ENCODE data around the gene PPP1R1B. TPM values are rescaled to one million over a fixed set of nuclear protein-coding genes. Genes with fewer than 3 reads are reported as not detected.

Gene PPP1R1B
- total and polyA plus RNA-seq, 2 donors (not counting 1 experiment from before 2014, with no cell fraction given): not detected

GRCh38 chr17:39591958-39592954 lies 34.5 kb upstream of the PPP1R1B start:
- ChIA-PET POLR2A (no interaction called here), CTCF (interaction anchor here (1.1 kb wide), 1 partner anchor 32 kb away, joined by 3 read pairs; no protein-coding TSS in a partner anchor)
- intact Hi-C loops (cut with micrococcal nuclease): no loop called here
- H3K4me3 ChIP-seq (ENCODE audit: control extremely low read depth in 1 of 5, extremely low read depth in 1 of 5, insufficient read depth in 1 of 5, low read depth in 2 of 5, low read length in 4 of 5): no peak overlapping the region
- no peak overlapping the region for H2AFZ ChIP-seq (ENCODE audit: insufficient read depth, low read depth, low read length, poor library complexity, severe bottlenecking)
- 13% methylated on average over 20 of the region's 22 CpGs for WGBS (ENCODE audit: insufficient coverage)
- peaks cover 0 to 51% (median 28%) of the 10 kb centered on the region in 4 experiments for H3K27me3 ChIP-seq (replicated peaks in 1 of 4; ENCODE audit: control extremely low read depth in 1 of 4, control insufficient read depth in 3 of 4, insufficient read depth in 4 of 4, low read length in 3 of 4)
- DNase-seq: peak; percentile 62
- TF ChIP-seq, protein P1, sequence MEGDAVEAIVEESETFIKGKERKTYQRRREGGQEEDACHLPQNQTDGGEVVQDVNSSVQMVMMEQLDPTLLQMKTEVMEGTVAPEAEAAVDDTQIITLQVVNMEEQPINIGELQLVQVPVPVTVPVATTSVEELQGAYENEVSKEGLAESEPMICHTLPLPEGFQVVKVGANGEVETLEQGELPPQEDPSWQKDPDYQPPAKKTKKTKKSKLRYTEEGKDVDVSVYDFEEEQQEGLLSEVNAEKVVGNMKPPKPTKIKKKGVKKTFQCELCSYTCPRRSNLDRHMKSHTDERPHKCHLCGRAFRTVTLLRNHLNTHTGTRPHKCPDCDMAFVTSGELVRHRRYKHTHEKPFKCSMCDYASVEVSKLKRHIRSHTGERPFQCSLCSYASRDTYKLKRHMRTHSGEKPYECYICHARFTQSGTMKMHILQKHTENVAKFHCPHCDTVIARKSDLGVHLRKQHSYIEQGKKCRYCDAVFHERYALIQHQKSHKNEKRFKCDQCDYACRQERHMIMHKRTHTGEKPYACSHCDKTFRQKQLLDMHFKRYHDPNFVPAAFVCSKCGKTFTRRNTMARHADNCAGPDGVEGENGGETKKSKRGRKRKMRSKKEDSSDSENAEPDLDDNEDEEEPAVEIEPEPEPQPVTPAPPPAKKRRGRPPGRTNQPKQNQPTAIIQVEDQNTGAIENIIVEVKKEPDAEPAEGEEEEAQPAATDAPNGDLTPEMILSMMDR (IDR thresholded peaks at IDR 0.05): no peak
- no peak for TF ChIP-seq EZH2 (IDR thresholded peaks at IDR 0.05; ENCODE audit: borderline replicate concordance, insufficient read depth, low read depth, low read length, poor library complexity, severe bottlenecking)
- Mint-ChIP-seq H3K4me1 (peaks cover 13% of the 10 kb centered on the region), H3K9me3 (ENCODE audit: insufficient read depth) (no peaks in the 10 kb centered on the region), H3K27ac (no peak overlapping the region), H3K27me3 (peaks cover 77% of the 10 kb centered on the region), H3K4me3 (no peak overlapping the region)
- H3K4me2 ChIP-seq (replicated peaks; ENCODE audit: low read depth, low read length, poor library complexity, severe bottlenecking): no peak overlapping the region
- no peaks in the 10 kb centered on the region for H3K79me2 ChIP-seq (ENCODE audit: control insufficient read depth, insufficient read depth, low read length)
- peaks cover 7 to 22% of the 10 kb centered on the region in 2 donors for H3K4me1 ChIP-seq (ENCODE audit: control insufficient read depth in 2 of 2, insufficient read depth in 2 of 2, low read length in 2 of 2)
- no peaks in the 10 kb centered on the region for H4K20me1 ChIP-seq (ENCODE audit: control insufficient read depth, insufficient read depth, low read length, poor library complexity, severe bottlenecking)
- no peak overlapping the region for H3K27ac ChIP-seq (ENCODE audit: low read length in 2 of 2)
- H3K9ac ChIP-seq (ENCODE audit: low read length): no peak overlapping the region
- H3K36me3 ChIP-seq (replicated peaks in 1 of 2; ENCODE audit: control extremely low read depth in 1 of 2, control insufficient read depth in 1 of 2, extremely low read depth in 1 of 2, insufficient read depth in 2 of 2, low read length in 1 of 2): no peaks in the 10 kb centered on the region
- H3K9me3 ChIP-seq (ENCODE audit: control extremely low read depth in 1 of 3, control insufficient read depth in 2 of 3, insufficient read depth in 1 of 3, low read length in 2 of 3): peaks cover 0 to 17% (median 3%) of the 10 kb centered on the region in 3 donors
- ATAC-seq (ENCODE audit: low read depth): peak; percentile 24

GRCh38 chr17:39593371-39593770 lies 33.4 kb upstream of the PPP1R1B start:
- Histone ChIP-seq H3K9me3 (ENCODE audit: control extremely low read depth in 1 of 3, control insufficient read depth in 2 of 3, insufficient read depth in 1 of 3, low read length in 2 of 3) (peaks cover 0 to 18% (median 3%) of the 10 kb centered on the region in 3 donors), H3K36me3 (replicated peaks in 1 of 2; ENCODE audit: control extremely low read depth in 1 of 2, control insufficient read depth in 1 of 2, extremely low read depth in 1 of 2, insufficient read depth in 2 of 2, low read length in 1 of 2) (no peaks in the 10 kb centered on the region), H3K9ac (ENCODE audit: low read length) (no peak overlapping the region), H3K4me1 (ENCODE audit: control insufficient read depth in 2 of 2, insufficient read depth in 2 of 2, low read length in 2 of 2) (peaks cover 16 to 26% of the 10 kb centered on the region in 2 donors), H3K79me2 (ENCODE audit: control insufficient read depth, insufficient read depth, low read length) (no peaks in the 10 kb centered on the region), H3K4me2 (replicated peaks; ENCODE audit: low read depth, low read length, poor library complexity, severe bottlenecking) (no peak overlapping the region), H3K27me3 (replicated peaks in 1 of 4; ENCODE audit: control extremely low read depth in 1 of 4, control insufficient read depth in 3 of 4, insufficient read depth in 4 of 4, low read length in 3 of 4) (peaks cover 0 to 62% (median 35%) of the 10 kb centered on the region in 4 experiments), H3K4me3 (ENCODE audit: control extremely low read depth in 1 of 5, extremely low read depth in 1 of 5, insufficient read depth in 1 of 5, low read depth in 2 of 5, low read length in 4 of 5) (no peak overlapping the region), H4K20me1 (ENCODE audit: control insufficient read depth, insufficient read depth, low read length, poor library complexity, severe bottlenecking) (no peaks in the 10 kb centered on the region), H3K27ac (ENCODE audit: low read length in 2 of 2) (no peak overlapping the region), H2AFZ (ENCODE audit: insufficient read depth, low read depth, low read length, poor library complexity, severe bottlenecking) (no peak overlapping the region)
- ChIA-PET POLR2A (no interaction called here), CTCF (interaction anchor here (1.1 to 1.2 kb wide), 2 partner anchors 31 to 45 kb away, joined by 3 read pairs; no protein-coding TSS in a partner anchor)
- Mint-ChIP-seq H3K4me1 (peaks cover 22% of the 10 kb centered on the region), H3K27me3 (peaks cover 80% of the 10 kb centered on the region), H3K4me3 (no peak overlapping the region), H3K27ac (no peak overlapping the region), H3K9me3 (ENCODE audit: insufficient read depth) (no peaks in the 10 kb centered on the region)
- intact Hi-C loops (cut with micrococcal nuclease): no loop called here
- TF ChIP-seq, protein P1 (IDR thresholded peaks at IDR 0.05): no peak
- ATAC-seq (ENCODE audit: low read depth) (no peak), DNase-seq (no peak)
- WGBS (ENCODE audit: insufficient coverage): 51% methylated on average over 2 of the region's 2 CpGs

All from B cell (primary cell).